Caco-2 (cell line): ENCODE results near the gene VAT1L. TPM values are rescaled to one million over a fixed set of nuclear protein-coding genes. Genes with fewer than 3 reads are reported as not detected.

Experiments
- BruUV-seq: library from RNA; stranded (reverse); fragments of 400-500 nt; replicated peaks from 2 replicates; lab custom pipeline; 2021; lab: Mats Ljungman, UMichigan
- CTCF ChIA-PET: fragments of 300-600 bp; sonication (Branson Sonifier 250); formaldehyde crosslinking; loops from one replicate; lab custom pipeline; 2022; ENCODE audit warnings: antibody characterized with exemption; lab: Charles Lee
- POLR2A ChIA-PET: fragments of 300-600 bp; sonication (Branson Sonifier 250); formaldehyde crosslinking; loops from one replicate; lab custom pipeline; 2022; ENCODE audit warnings: antibody characterized with exemption; lab: Charles Lee
- DNase-seq, 2 experiments: peaks; one replicate each; pipeline versions ENCODE4 v3.0.0 to v3.0.0-alpha.2; 2020 to 2022
- H3K27me3 ChIP-seq: replicated peaks from 2 replicates; pipeline ENCODE4 v1.6.0; 2011; ENCODE audit warnings: low read length; ENCODE audit not compliant: control insufficient read depth, insufficient read depth
- H3K36me3 ChIP-seq: 2 replicates; pipeline ENCODE4 v1.5.1; 2011; ENCODE audit warnings: low read length; ENCODE audit not compliant: control insufficient read depth, insufficient read depth
- H3K4me1 ChIP-seq: fragments of 250-450 bp; sonication (Bioruptor Pico); 2 replicates; pipeline ENCODE4 v1.5.1; 2020; ENCODE audit warnings: mild to moderate bottlenecking
- H3K4me3 ChIP-seq: 2 replicates; pipeline ENCODE4 v1.5.1; 2011; ENCODE audit warnings: low read depth, mild to moderate bottlenecking, control low read depth, low read length
- H3K9me3 ChIP-seq: fragments of 250-450 bp; sonication (Bioruptor Pico); 2 replicates; pipeline ENCODE4 v1.5.1; 2020; ENCODE audit warnings: mild to moderate bottlenecking, moderate library complexity
- H3K27ac Mint-ChIP-seq: one replicate; pipeline ENCODE4 v1.8.0; 2022; ENCODE audit warnings: mixed read lengths; ENCODE audit not compliant: unreplicated experiment
- H3K27me3 Mint-ChIP-seq: one replicate; pipeline ENCODE4 v1.8.0; 2022; ENCODE audit warnings: mixed read lengths; ENCODE audit not compliant: insufficient read depth, unreplicated experiment
- H3K36me3 Mint-ChIP-seq: one replicate; pipeline ENCODE4 v1.8.0; 2022; ENCODE audit warnings: mild to moderate bottlenecking, mixed read lengths; ENCODE audit not compliant: insufficient read depth, unreplicated experiment
- H3K4me1 Mint-ChIP-seq: one replicate; pipeline ENCODE4 v1.8.0; 2022; ENCODE audit warnings: low read depth, mixed read lengths; ENCODE audit not compliant: unreplicated experiment
- H3K4me3 Mint-ChIP-seq: one replicate; pipeline ENCODE4 v1.8.0; 2022; ENCODE audit warnings: mild to moderate bottlenecking, moderate library complexity, mixed read lengths; ENCODE audit not compliant: unreplicated experiment
- H3K9me3 Mint-ChIP-seq: one replicate; pipeline ENCODE4 v1.8.0; 2022; ENCODE audit warnings: mixed read lengths; ENCODE audit not compliant: unreplicated experiment
- intact Hi-C: fragments of 100-400 bp; cut with micrococcal nuclease; formaldehyde crosslinking; loops from one replicate; pipeline ENCODE4 v1.10.0; 2022; ENCODE audit not compliant: unreplicated experiment
- total RNA-seq: library from RNA; stranded (reverse); gene quantifications from 2 replicates; pipeline ENCODE4 v1.2.3, GENCODE V29; 2022
- TF ChIP-seq, protein P1 (sequence below), 2 experiments: fragments of 200-600 bp in 1 of 2; IDR thresholded peaks; 1 replicate in 1 of 2; 2 replicates in 1 of 2; pipeline versions ENCODE4 v1.5.1 to v1.8.0; 2011 to 2022; ENCODE audit warnings: antibody characterized with exemption in 1 of 2, control low read depth in 1 of 2, inconsistent platforms in 1 of 2, low read depth in 1 of 2, low read length in 1 of 2, mild to moderate bottlenecking in 1 of 2, moderate library complexity in 1 of 2; ENCODE audit not compliant: insufficient read depth in 1 of 2, severe bottlenecking in 1 of 2, unreplicated experiment in 1 of 2

Gene VAT1L
- total RNA-seq, 1 experiment from 2014 or later = not detected

DNA sequence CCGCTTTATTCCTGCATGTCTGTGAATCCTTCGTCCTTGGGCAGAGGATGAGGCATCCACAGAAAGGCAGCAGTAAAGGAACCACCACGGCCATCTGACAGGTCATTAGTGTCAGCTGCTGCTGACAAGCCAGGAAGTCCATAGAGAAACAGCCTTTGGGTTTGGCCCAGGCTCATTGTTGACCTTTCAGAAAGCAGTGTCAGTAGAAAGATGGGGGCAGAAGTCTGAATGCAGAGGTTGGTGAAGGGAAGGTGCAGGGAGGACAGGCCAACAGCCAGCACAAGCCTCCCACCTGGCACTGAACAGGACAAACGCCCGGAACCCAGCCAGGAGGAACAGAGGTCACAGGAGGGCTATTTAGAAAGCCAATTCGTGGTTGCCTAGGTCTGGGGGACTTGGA is 105.8 kb downstream of the VAT1L start:
- no peaks in the 10 kb centered on the region for H3K4me1 Mint-ChIP-seq
- no peak overlapping the region for H3K4me3 ChIP-seq
- no peaks in the 10 kb centered on the region; the same call in 1 of the 2 replicates for H3K27me3 ChIP-seq
- intact Hi-C loops = no loop called here
- no peaks in the 10 kb centered on the region for H3K9me3 ChIP-seq
- TF ChIP-seq, protein P1, sequence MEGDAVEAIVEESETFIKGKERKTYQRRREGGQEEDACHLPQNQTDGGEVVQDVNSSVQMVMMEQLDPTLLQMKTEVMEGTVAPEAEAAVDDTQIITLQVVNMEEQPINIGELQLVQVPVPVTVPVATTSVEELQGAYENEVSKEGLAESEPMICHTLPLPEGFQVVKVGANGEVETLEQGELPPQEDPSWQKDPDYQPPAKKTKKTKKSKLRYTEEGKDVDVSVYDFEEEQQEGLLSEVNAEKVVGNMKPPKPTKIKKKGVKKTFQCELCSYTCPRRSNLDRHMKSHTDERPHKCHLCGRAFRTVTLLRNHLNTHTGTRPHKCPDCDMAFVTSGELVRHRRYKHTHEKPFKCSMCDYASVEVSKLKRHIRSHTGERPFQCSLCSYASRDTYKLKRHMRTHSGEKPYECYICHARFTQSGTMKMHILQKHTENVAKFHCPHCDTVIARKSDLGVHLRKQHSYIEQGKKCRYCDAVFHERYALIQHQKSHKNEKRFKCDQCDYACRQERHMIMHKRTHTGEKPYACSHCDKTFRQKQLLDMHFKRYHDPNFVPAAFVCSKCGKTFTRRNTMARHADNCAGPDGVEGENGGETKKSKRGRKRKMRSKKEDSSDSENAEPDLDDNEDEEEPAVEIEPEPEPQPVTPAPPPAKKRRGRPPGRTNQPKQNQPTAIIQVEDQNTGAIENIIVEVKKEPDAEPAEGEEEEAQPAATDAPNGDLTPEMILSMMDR (IDR thresholded peaks at IDR 0.05; ENCODE audit: insufficient read depth in 1 of 2, low read depth in 1 of 2, low read length in 1 of 2, severe bottlenecking in 1 of 2, unreplicated experiment in 1 of 2) = no peak
- H3K4me3 Mint-ChIP-seq = no peak overlapping the region
- CTCF ChIA-PET = no interaction called here
- H3K27me3 Mint-ChIP-seq = peaks cover 13% of the 10 kb centered on the region
- H3K4me1 ChIP-seq = no peaks in the 10 kb centered on the region
- POLR2A ChIA-PET = no interaction called here
- no peaks in the 10 kb centered on the region for H3K36me3 ChIP-seq
- no peaks in the 10 kb centered on the region for H3K9me3 Mint-ChIP-seq
- no peak for DNase-seq
- H3K36me3 Mint-ChIP-seq = no peaks in the 10 kb centered on the region
- BruUV-seq = no TSS peak
- H3K27ac Mint-ChIP-seq = no peak overlapping the region

DNA sequence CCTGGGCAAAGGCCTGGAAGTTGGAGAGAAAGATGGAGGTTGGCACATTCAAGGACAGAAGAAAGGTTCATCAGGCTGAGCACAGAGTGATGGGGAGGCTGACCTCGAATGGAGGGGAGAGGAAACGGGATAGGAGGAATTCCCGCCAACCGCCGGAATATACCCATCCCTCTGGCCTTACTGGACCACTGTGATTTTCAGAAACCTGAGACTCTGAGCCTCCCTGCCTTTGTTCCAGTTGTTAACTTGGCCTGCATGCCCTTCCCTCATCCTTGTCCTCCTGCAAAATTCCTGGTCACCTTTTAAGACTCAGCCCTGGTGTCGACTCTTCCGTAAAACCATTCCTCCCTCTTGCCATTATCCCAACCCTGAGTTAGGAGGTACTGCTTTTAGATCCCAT is 107.6 kb downstream of the VAT1L start:
- ChIA-PET POLR2A (no interaction called here), CTCF (no interaction called here)
- H3K27ac Mint-ChIP-seq = no peak overlapping the region
- Histone ChIP-seq H3K36me3 (no peaks in the 10 kb centered on the region), H3K9me3 (no peaks in the 10 kb centered on the region), H3K4me3 (no peak overlapping the region), H3K27me3 (no peaks in the 10 kb centered on the region; the same call in 1 of the 2 replicates), H3K4me1 (no peaks in the 10 kb centered on the region)
- H3K9me3 Mint-ChIP-seq = no peaks in the 10 kb centered on the region
- DNase-seq = no peak
- H3K4me3 Mint-ChIP-seq = no peak overlapping the region
- H3K27me3 Mint-ChIP-seq = peaks cover 14% of the 10 kb centered on the region
- no peaks in the 10 kb centered on the region for H3K36me3 Mint-ChIP-seq
- BruUV-seq = no TSS peak
- TF ChIP-seq, protein P1 (IDR thresholded peaks at IDR 0.05; ENCODE audit: insufficient read depth in 1 of 2, low read depth in 1 of 2, low read length in 1 of 2, severe bottlenecking in 1 of 2, unreplicated experiment in 1 of 2) = no peak
- intact Hi-C loops = no loop called here
- H3K4me1 Mint-ChIP-seq = no peaks in the 10 kb centered on the region

DNA sequence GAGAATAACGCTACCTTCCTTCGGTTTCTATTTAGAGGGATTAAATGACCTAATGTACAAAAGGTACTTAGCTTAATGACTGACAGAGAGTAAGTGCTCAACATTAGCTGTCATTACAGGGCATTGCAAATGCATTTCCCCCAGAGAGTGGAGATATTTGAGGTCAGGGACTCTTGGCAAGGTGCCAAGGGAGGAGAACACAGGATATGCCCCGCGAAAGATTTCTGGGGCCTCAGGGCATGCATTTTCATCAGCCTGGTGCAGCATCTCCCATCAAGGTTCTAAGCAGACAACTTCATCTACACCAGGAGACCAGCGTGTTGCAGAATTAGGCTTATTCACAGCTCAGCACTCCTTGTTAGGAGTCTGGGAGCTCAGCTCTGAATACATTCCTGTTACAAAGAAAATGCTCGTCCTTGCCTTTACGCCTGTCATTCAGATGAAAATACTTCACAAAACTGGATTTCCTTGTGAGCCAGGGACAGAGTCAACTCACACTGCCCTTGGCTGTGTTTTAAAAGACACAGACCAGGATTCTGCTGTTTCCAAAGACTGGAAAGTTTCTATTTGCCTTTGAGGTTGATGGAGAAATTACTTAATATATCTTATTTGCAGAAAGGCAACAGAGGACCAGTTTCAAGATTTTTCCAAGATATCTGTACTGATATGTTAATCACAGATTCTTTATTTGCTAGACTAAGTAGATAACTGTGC is 108.2 kb downstream of the VAT1L start:
- Histone ChIP-seq H3K4me1 (no peaks in the 10 kb centered on the region), H3K4me3 (no peak overlapping the region), H3K27me3 (no peaks in the 10 kb centered on the region; the same call in 1 of the 2 replicates), H3K36me3 (no peaks in the 10 kb centered on the region), H3K9me3 (no peaks in the 10 kb centered on the region)
- TF ChIP-seq, protein P1 (IDR thresholded peaks at IDR 0.05; ENCODE audit: insufficient read depth in 1 of 2, low read depth in 1 of 2, low read length in 1 of 2, severe bottlenecking in 1 of 2, unreplicated experiment in 1 of 2) = no peak
- Mint-ChIP-seq H3K4me3 (no peak overlapping the region), H3K9me3 (no peaks in the 10 kb centered on the region), H3K27me3 (peaks cover 14% of the 10 kb centered on the region), H3K27ac (no peak overlapping the region), H3K36me3 (no peaks in the 10 kb centered on the region), H3K4me1 (no peaks in the 10 kb centered on the region)
- intact Hi-C loops = no loop called here
- ChIA-PET POLR2A (no interaction called here), CTCF (no interaction called here)
- no TSS peak for BruUV-seq
- no peak for DNase-seq
